GM19238 (cell line): ENCODE measurements around the gene SMIM44.
"Not testable (repeated sequence)": the region's sequence is repeated elsewhere in the genome, so short reads cannot be mapped to it uniquely, and the experiment has no call there.

Experiments
- DNase-seq: peaks from one replicate; pipeline ENCODE4 v3.0.0; 2011; ENCODE audit warnings: low spot score; ENCODE audit not compliant: insufficient read length

SMIM44 gene

GRCh38 chr19:3483226-3483628 lies at the start of gene SMIM44:
SMIM44 (minus strand) TSS chr19:3483441; CDS start chr19:3483403, 38 bp downstream.
- DNase-seq = no peak

- no peak for DNase-seq
Measured at GRCh38 chr19:3533033-3533432, 49.8 kb upstream of the SMIM44 start.

GRCh38 chr19:3532154-3532786 lies 49.0 kb upstream of the SMIM44 start:
- DNase-seq = no peak

- DNase-seq = no peak
Measured at GRCh38 chr19:3531716-3532115, 48.5 kb upstream of the SMIM44 start.

- DNase-seq = no peak
Measured at GRCh38 chr19:3530389-3530788, 47.1 kb upstream of the SMIM44 start.

- not testable (repeated sequence) for DNase-seq
Measured at GRCh38 chr19:3529299-3529698, 46.1 kb upstream of the SMIM44 start.

- no peak for DNase-seq
Measured at GRCh38 chr19:3528539-3529211, 45.4 kb upstream of the SMIM44 start.

- no peak for DNase-seq
Measured at GRCh38 chr19:3528080-3528479, 44.8 kb upstream of the SMIM44 start.

- no peak for DNase-seq
Measured at GRCh38 chr19:3527238-3527910, 44.1 kb upstream of the SMIM44 start.

- no peak for DNase-seq
Measured at GRCh38 chr19:3526507-3527237, 43.4 kb upstream of the SMIM44 start.

GRCh38 chr19:3524904-3525451 lies 41.7 kb upstream of the SMIM44 start:
- no peak for DNase-seq

- DNase-seq = no peak
Measured at GRCh38 chr19:3524078-3524842, 41.0 kb upstream of the SMIM44 start.

- DNase-seq = no peak
Measured at GRCh38 chr19:3523361-3524077, 40.3 kb upstream of the SMIM44 start.

GRCh38 chr19:3522421-3523360 lies 39.5 kb upstream of the SMIM44 start:
- DNase-seq = no peak

GRCh38 chr19:3521104-3521445 lies 37.8 kb upstream of the SMIM44 start:
- no peak for DNase-seq

GRCh38 chr19:3520166-3521103 lies 37.2 kb upstream of the SMIM44 start:
- DNase-seq = no peak

GRCh38 chr19:3519126-3519525 lies 35.9 kb upstream of the SMIM44 start:
- DNase-seq = no peak

GRCh38 chr19:3518659-3519058 lies 35.4 kb upstream of the SMIM44 start:
- DNase-seq = no peak
